Kidney capillary endothelial cell (primary cell): ENCODE results near the gene PGM3.

Experiments used
- DNase-seq: peaks from one replicate; pipeline ENCODE4 v3.0.0-alpha.2; 2018; ENCODE audit warnings: low spot score

The PGM3 gene

GRCh38 chr6:83183082-83183828 is 9.8 kb downstream of the PGM3 start:
- no peak for DNase-seq

DNA sequence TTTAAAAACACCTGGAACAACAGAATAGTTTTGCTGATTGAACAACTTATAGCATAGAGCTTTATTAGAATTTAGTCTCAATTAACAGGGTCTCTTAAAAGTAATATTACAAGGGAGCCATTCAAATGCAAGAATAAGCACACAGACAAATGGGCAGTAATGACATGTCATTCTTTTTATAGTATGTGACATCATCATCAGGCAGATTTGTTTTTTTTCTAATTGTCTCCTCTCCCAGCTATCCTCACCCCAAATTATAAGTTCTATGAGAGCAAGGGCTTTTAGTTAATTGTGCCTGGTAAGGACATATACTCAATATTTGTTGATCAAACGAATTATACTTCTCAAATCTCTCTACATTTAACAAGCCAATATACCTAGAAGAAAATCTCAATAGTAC is 11.0 kb downstream of the PGM3 start:
- no peak for DNase-seq

DNA sequence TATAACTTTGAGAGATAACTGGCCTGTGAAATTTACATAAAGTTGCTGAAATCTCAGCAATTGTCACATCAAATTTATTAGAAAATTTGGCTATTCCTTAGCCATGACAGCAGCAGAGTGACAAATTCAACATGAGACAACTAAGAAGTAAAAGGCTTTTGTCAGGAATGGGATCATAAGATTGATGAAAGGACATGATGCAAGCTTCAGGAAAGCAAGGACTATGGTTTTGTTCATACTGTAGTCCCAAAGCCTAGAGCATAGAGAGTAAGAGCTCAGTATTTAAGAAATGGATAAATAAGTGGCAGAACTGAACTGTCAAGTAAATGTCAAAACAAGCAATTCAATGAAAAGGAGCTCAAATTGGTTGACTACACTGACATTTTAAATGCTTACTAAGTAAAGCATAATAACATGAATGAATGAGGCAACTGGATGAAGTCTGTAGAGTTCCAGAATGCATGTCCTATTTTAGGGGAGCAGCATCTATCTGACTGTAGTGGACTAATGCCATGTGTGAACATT is 12.6 kb downstream of the PGM3 start:
- DNase-seq = no peak

DNA sequence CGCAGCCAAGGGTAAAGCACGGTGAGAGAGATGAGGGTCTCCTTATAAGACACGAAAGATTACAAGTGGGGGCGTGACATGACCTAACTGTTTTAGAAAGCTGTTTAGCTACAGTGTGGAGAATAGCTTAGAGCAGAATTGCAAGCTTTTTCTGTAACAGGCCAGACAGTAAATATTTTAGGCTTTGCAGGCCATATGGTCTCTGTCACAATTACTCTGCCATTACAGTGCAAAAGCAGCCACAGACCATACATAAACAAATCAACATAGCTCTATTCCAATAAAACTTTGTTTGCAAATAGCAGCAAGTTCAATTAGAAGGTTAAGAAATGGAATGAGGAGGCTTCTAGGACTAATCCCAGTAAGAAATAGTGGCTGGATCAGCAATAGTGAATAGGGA is 16.8 kb downstream of the PGM3 start:
- DNase-seq = no peak

DNA sequence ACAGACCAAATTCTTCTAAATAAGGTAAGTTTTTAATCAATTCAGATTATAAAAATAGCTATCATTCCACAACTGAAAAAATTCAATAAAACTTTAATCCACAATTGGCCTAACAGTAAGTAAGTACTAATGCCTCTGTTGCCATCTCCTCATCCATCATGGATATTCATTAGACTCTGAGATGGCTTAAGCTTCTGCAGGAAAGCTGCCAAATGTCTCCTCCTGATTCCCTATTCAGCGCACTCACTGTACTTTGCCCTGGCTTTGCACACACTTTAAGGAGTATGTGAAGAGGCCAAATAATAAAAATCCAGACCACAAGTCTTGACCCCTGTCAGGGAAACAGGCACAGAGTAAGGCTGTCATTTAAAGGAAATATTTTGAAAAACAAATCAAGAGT is 23.6 kb downstream of the PGM3 start:
- no peak for DNase-seq

- no peak for DNase-seq
These were observed 24.0 kb downstream of the PGM3 start for GRCh38 chr6:83169106-83169505.

GRCh38 chr6:83168556-83168955 is 24.5 kb downstream of the PGM3 start:
- DNase-seq = no peak

- no peak for DNase-seq
These were observed 25.3 kb downstream of the PGM3 start for GRCh38 chr6:83167726-83168278.

DNA sequence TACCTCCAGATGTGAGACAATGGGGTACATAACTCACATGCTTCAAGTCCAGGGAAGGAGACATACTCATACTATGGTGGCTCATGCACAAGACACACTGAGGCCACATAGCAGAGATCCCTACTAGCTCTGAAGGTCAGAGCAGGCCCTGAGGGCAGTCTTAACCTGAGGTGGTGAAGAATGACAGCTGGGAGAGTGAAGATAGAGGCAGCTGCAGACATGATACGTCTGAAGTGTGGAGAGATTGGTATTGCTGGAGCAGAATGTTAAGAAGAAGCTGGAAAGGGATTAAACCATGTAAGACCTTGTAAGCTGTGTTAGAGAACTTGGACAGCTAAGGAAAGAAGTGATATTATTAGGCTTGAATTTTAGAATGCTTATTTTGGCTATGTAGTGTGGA is 32.9 kb downstream of the PGM3 start:
- no peak for DNase-seq

- no peak for DNase-seq
These were observed 37.3 kb downstream of the PGM3 start for GRCh38 chr6:83155794-83156193.

DNA sequence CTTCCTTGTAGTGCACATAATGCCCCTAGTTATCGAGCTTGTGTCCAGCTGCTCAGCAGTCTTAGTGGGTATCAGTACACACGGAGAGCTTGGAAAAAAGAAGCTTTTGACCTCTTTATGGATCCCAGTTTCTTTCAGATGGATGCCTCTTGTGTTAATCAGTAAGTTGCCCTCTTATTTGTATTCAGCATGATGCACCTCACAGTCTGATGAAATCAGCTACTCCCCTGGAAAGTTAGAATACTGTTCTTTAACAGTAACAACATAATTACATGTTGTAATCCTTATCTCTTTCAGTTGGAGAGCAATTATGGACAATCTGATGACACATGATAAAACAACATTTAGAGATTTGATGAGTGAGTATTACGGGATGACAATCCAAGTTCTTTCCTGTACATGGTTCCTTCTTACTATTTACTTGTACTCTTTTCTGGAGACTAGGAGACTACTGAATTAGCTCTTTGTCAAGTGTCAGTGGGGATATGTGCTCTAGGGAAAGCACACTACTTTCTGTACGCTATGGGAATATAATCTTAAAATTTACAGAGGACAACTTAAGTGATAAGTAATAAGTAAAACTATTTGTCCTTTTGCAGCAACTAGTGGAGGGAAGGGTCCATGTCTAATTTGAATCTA is 39.1 kb downstream of the PGM3 start:
- DNase-seq = no peak

GRCh38 chr6:83152913-83153312 is 40.2 kb downstream of the PGM3 start:
- DNase-seq = no peak

DNA sequence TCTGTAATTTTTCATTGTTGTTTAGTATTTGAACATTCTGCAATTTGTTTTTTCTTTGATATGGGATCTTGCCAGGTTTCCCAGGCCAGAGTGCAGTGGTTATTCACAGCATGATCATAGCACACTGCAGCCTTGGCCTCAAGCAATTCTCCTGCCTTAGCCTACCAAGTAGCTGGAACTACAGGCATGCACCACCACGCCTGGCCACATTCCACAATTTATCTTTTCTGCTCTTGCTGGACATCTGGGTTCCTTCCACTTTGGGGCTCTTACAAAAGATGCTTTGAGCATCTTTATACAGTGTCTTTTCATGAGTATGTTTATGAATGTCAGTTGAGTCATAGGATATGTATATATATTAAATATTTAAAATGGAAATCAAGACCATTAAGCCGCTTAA is 42.0 kb downstream of the PGM3 start:
- DNase-seq = no peak

- no peak for DNase-seq
These were observed 54.3 kb downstream of the PGM3 start for GRCh38 chr6:83138758-83139157.

DNA sequence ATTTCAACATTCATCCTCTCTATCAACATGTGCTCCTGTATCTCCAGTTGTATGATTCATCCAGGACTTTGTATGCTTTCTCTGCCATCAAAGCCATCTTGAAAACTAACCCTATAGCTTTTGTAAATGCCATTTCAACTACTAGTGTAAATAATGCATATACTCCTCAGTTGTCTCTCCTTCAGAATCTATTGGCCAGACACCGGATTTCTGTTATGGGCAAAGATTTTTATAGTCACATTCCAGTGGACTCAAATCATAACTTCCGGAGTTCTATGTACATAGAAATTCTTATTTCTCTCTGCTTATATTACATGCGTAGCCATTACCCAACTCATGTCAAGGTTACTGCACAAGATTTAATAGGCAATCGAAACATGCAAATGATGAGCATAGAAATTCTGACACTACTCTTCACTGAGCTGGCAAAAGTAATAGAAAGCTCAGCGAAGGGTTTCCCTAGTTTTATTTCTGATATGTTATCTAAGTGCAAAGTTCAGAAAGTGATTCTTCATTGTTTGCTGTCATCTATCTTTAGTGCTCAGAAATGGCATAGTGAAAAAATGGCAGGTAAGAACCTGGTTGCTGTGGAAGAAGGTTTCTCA is 54.8 kb downstream of the PGM3 start:
- no peak for DNase-seq

- DNase-seq = no peak
These were observed 60.9 kb downstream of the PGM3 start for GRCh38 chr6:83132121-83132520.

DNA sequence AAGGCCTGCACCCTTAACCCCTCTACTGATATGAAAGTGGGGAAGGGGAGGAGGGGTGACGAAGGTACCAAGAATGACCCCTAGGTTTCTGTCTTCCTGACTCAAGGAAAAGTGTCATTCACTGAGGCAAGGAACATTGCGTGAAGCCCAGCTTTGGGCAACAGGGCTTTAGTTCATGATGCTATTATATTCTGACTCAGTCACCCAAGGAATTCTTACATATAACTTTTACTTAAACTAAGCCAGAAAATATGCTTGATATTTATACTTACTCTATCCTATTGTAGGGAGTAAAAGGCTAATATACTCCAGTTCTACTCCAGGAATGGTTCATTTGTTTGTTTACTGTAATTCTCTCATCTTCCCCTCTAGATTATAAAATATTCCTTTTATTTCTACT is 65.1 kb downstream of the PGM3 start:
- no peak for DNase-seq

- no peak for DNase-seq
These were observed 65.8 kb downstream of the PGM3 start for GRCh38 chr6:83127258-83127657.

DNA sequence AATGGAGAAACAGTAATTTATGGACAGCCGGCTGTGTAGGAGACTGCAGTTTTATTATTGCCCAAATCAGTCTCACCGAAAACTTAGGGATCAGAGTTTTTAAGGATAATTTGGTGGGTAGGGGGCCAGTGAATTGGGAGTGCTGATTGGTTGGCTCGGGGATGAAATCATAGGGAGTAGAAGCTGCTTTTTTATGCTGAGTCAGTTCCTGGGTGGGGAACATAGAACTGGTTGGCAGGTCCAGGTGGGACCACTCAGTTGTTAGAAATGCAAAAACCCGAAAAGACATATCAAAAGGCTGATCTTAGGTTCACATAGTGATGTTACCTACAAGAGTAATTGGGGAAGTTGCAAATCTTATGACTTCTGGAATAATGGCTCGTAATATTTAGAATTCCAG is 66.3 kb downstream of the PGM3 start:
- DNase-seq = no peak

GRCh38 chr6:83126223-83126622 is 66.8 kb downstream of the PGM3 start:
- DNase-seq = no peak

DNA sequence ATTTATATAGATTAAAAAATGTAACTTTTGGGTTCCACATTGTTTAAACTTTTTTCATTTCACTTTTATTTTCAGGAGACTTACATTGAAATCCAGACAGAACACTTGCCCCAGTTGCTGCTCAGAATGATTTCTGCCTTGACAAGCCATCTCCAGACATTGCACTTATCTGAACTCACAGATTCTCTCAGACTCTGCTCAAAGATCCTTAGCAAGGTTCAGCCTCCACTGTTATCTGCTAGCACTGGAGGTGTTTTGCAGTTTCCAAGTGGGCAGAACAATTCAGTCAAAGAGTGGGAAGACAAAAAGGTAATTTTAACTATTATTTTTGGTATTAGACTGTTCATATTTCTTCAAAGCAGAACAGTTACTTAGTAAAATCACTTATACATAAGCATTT is 67.6 kb downstream of the PGM3 start:
- no peak for DNase-seq

DNA sequence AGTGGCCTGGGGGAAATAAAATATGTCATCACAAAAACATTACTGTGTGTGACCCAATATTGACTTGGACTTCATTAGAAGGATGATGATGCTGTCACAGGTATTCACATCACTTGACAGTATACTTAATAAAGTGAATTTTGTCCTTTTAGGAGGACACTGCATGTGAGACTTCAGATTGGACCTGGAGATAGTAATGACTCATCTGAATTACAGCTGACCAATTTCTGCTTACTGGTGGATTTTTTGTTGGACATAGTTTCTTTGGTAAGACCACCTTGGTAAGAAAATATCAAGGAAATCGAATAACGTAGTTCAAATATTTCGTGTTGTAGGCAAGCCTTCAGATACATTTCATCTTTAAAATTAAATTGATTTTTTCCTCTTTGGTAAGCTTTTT is 68.5 kb downstream of the PGM3 start:
- no peak for DNase-seq

DNA sequence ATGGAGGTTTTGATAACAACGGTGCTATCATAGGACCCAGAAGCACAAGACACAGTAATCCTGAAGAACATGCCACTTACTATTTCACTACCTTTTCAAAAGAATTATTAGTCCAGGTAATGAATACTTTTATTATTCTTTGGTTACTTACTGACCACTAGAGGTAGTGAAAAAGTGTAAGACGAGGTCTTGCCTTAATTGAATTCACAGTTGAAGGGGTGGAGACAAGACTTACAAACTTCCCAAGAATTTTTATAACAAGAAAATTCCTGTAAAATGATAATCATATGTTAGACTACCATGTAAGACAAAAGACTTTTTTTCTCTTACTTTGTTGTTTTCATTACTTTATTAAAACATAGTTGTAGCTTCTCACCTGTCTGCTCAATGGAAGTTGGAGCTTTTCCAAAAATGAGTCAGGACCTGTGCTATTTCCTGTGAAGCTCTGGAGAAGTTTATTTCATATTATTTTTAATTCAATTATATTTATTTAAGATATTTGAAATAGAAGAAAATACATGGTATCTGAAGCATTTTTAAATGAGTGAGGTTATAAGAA is 73.2 kb downstream of the PGM3 start:
- peak; percentile 11 for DNase-seq
